HG03060 (cell line): ENCODE data around the gene UBXN2A.
"Not testable (repeated sequence)": the region's sequence is repeated elsewhere in the genome, so short reads cannot be mapped to it uniquely, and the experiment has no call there.

Source experiments
- ATAC-seq: cut with Tn5 transposase; IDR thresholded peaks from one replicate; pipeline ENCODE4 v1.9.1; 2021; ENCODE audit warnings: low read depth, moderate number of reproducible peaks; ENCODE audit not compliant: unreplicated experiment

The UBXN2A gene

GRCh38 chr2:24038786-24039499 is 98.7 kb downstream of the UBXN2A start:
- ATAC-seq, result no peak

- ATAC-seq, result no peak
These were observed 100.2 kb downstream of the UBXN2A start for GRCh38 chr2:24040511-24040910.

- ATAC-seq, result not testable (repeated sequence)
These were observed 102.9 kb downstream of the UBXN2A start for GRCh38 chr2:24043133-24043532.

GRCh38 chr2:24045511-24046508 is 105.5 kb downstream of the UBXN2A start:
- ATAC-seq, result no peak

GRCh38 chr2:24046599-24046929 is 106.3 kb downstream of the UBXN2A start:
- ATAC-seq, result no peak

- peak; percentile 99 for ATAC-seq
These were observed 106.9 kb downstream of the UBXN2A start, which contains the start of gene WDCP for GRCh38 chr2:24046930-24047702. Gene WDCP (minus strand): TSS chr2:24047391. CDS start chr2:24039494, 7,897 bp downstream.

GRCh38 chr2:24047703-24048033 is 107.4 kb downstream of the UBXN2A start:
- ATAC-seq, result no peak

GRCh38 chr2:24048769-24049484 is 108.7 kb downstream of the UBXN2A start:
- ATAC-seq, result no peak

GRCh38 chr2:24049485-24050021 is 109.3 kb downstream of the UBXN2A start, which contains the start of gene FKBP1B:
Gene FKBP1B (plus strand): TSS chr2:24049741. CDS start chr2:24049850, 109 bp downstream.
- no peak for ATAC-seq

- no peak for ATAC-seq
These were observed 110.0 kb downstream of the UBXN2A start for GRCh38 chr2:24050041-24050979.

GRCh38 chr2:24051833-24052232 is 111.6 kb downstream of the UBXN2A start:
- no peak for ATAC-seq

- no peak for ATAC-seq
These were observed 112.7 kb downstream of the UBXN2A start for GRCh38 chr2:24052951-24053350.
